ENCODE results near the gene SPIN2B.

The SPIN2B gene

DNA sequence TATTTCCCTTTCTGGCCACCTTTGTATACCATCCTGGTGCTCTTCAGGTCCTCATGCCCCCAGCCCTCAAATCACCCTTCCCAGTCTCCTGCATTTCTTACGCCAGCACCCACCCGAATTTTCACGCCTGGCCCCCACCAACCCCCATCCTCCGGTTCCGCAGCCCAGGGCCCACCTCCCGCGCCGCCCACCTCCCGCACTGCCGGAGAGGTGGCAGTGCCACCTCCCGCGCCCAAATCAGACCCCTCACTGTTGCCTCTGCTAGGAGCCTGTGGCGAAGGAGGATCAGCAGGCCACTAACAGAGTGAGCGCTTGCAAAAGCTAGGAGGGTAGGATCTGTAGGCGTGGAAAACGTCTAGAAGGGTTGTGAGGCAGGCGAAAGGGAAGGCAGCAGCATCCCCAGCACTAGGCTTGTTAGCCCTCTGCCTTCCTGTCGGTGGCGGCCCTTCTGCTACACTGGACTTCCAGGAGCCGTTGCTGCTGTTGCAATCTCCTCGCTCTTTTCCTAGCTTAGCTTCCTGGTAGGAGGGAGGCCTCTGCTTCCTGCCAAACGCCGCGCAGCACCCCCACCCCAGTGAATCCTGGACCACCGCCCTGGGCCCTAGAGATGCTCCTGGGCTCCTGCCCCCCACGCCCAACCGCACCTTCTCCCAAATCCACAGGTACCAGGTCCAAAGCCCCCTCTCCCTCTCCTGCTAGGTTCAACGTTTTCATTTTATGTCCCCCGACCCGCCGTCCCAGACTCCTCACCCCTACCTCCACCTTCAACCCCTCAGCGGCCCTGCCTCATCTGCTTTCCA lies 51.0 kb downstream of the SPIN2B start:
- FAIRE-seq = no peak
